ENCODE data around the gene PLXNA2.

DNA sequence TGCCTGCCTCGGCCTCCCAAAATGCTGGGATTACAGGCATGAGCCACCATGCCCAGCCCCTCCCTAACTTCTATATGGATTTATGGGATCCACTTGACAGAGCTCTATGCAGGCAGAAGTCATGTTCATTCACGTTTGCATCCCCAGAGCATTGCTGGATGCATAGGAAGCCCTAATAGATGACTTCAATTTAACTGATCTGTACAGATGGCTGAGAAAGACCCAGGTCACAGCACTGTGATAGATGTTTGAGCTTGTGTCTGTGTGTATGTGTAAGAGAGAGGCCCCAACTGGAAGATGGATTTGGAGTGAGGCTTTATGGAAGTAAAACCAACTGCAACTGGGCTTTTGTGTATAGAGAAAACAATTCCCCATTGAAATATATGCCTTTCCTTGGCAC lies 30.9 kb upstream of the PLXNA2 start:
- TF ChIP-seq POLR2A (IDR thresholded peaks at IDR 0.05) (no peak), CTCF (IDR thresholded peaks at IDR 0.05) (no peak), POLR2AphosphoS5 (IDR thresholded peaks at IDR 0.05; ENCODE audit: insufficient read depth in 1 of 2, low read depth in 1 of 2) (no peak)

Data from vagina (tissue), 2 donors.